Islet of Langerhans (tissue), 1 donor: ENCODE results near the gene PRR35.

Experiments
- FAIRE-seq: peaks from one replicate; lab custom pipeline; 2011; peaks lifted over from hg19 to GRCh38; lab: Jason Lieb, UNC

PRR35 gene

GRCh38 chr16:528111-529011 lies 31.8 kb upstream of the PRR35 start:
- no peak for FAIRE-seq

GRCh38 chr16:529012-529575 lies 31.1 kb upstream of the PRR35 start:
- no peak for FAIRE-seq

GRCh38 chr16:530111-530817 lies 29.9 kb upstream of the PRR35 start:
- FAIRE-seq, result no peak

GRCh38 chr16:531494-532125 lies 28.6 kb upstream of the PRR35 start:
- no peak for FAIRE-seq

- no peak for FAIRE-seq
Measured at GRCh38 chr16:533391-534123, 26.6 kb upstream of the PRR35 start.

- FAIRE-seq, result no peak
Measured at GRCh38 chr16:534135-534534, 26.1 kb upstream of the PRR35 start.

- no peak for FAIRE-seq
Measured at GRCh38 chr16:534856-535445, 25.2 kb upstream of the PRR35 start.

- no peak for FAIRE-seq
Measured at GRCh38 chr16:535446-536405, 24.5 kb upstream of the PRR35 start.

GRCh38 chr16:536746-537145 lies 23.4 kb upstream of the PRR35 start:
- FAIRE-seq, result no peak

- FAIRE-seq, result no peak
Measured at GRCh38 chr16:537415-538335, 22.5 kb upstream of the PRR35 start.

- no peak for FAIRE-seq
Measured at GRCh38 chr16:539901-540530, 20.2 kb upstream of the PRR35 start.

GRCh38 chr16:540645-541340 lies 19.4 kb upstream of the PRR35 start:
- no peak for FAIRE-seq

- no peak for FAIRE-seq
Measured at GRCh38 chr16:543301-544164, 16.7 kb upstream of the PRR35 start.

- FAIRE-seq, result no peak
Measured at GRCh38 chr16:544517-544916, 15.7 kb upstream of the PRR35 start.

GRCh38 chr16:546909-547770 lies 13.1 kb upstream of the PRR35 start:
- no peak for FAIRE-seq

GRCh38 chr16:548586-548985 lies 11.6 kb upstream of the PRR35 start:
- no peak for FAIRE-seq
